ENCODE measurements around the gene SP7. TPM values are rescaled to one million over a fixed set of nuclear protein-coding genes. Genes with fewer than 3 reads are reported as not detected.
A peak's percentile ranks its signal among the peaks of the same experiment; 100 is the strongest.

Gene SP7
- total and polyA plus RNA-seq, 9 of the 15 experiments (the other 6 are each of a cell fraction or from before 2014, with no cell fraction given), result 0.04 TPM; not detected in 8

GRCh38 chr12:53380794-53381730 lies 44.9 kb upstream of the SP7 start (continued):
- no peak for TF ChIP-seq ZNF274 (IDR thresholded peaks at IDR 0.05; ENCODE audit: borderline replicate concordance, low read depth, low read length)
- TF ChIP-seq FOSL1 (tag; conservative IDR thresholded peaks at IDR 0.05), result 0 out of 2 replicates have a peak, but pooled peaks have one; percentile 25
- no peak for TF ChIP-seq TARDBP (IDR thresholded peaks at IDR 0.05)
- TF ChIP-seq ZNF512 (tag; IDR thresholded peaks at IDR 0.05), result no peak
- no peak for TF ChIP-seq ZC3H4 (CRISPR knock-in tag; IDR thresholded peaks at IDR 0.05; ENCODE audit: borderline replicate concordance)
- no peak for TF ChIP-seq HNRNPUL1 (IDR thresholded peaks at IDR 0.05; ENCODE audit: low read length)
- no peak for TF ChIP-seq EHMT2 (IDR thresholded peaks at IDR 0.05)
- TF ChIP-seq HDAC8 (tag; IDR thresholded peaks at IDR 0.05), result no peak
- no peak for TF ChIP-seq ZBTB26 (CRISPR knock-in tag; IDR thresholded peaks at IDR 0.05)
- TF ChIP-seq ZNF41 (CRISPR knock-in tag; conservative IDR thresholded peaks at IDR 0.05), result no peak
- TF ChIP-seq MBD2 (IDR thresholded peaks at IDR 0.05; ENCODE audit: borderline replicate concordance, low read depth), result no peak
- TF ChIP-seq DPF2 (IDR thresholded peaks at IDR 0.05), result peak; percentile 50
- 0 out of 2 replicates have a peak, but pooled peaks have one; percentile 35 for TF ChIP-seq ZNF407 (IDR thresholded peaks at IDR 0.05; ENCODE audit: low read depth)
- no peak for TF ChIP-seq HBP1 (CRISPR knock-in tag; IDR thresholded peaks at IDR 0.05)
- no peak for TF ChIP-seq SIN3B (IDR thresholded peaks at IDR 0.05; ENCODE audit: low read depth)
- no peak for TF ChIP-seq FUS (optimal IDR thresholded peaks at IDR 0.05; ENCODE audit: low read depth, low read length)

Measured in K562 (cell line).